HG02763 (cell line): ENCODE measurements around the gene TRAF3.

ENCODE experiments used
- ATAC-seq: cut with Tn5 transposase; IDR thresholded peaks from one replicate; pipeline ENCODE4 v1.9.1; 2021; ENCODE audit warnings: mild to moderate bottlenecking, moderate library complexity; ENCODE audit not compliant: unreplicated experiment

TRAF3 gene

GRCh38 chr14:102776761-102777710 lies at the start of gene TRAF3:
TRAF3 (plus strand) TSS chr14:102777449; CDS start chr14:102870202, 92,753 bp downstream.
- peak; percentile 51 for ATAC-seq

GRCh38 chr14:102728501-102728900 lies 48.7 kb upstream of the TRAF3 start:
- ATAC-seq: no peak

GRCh38 chr14:102729268-102729667 lies 48.0 kb upstream of the TRAF3 start:
- no peak for ATAC-seq

- ATAC-seq: no peak
These were observed 47.4 kb upstream of the TRAF3 start for GRCh38 chr14:102729825-102730224.

- ATAC-seq: no peak
These were observed 46.0 kb upstream of the TRAF3 start for GRCh38 chr14:102731101-102731870.

- no peak for ATAC-seq
These were observed 45.1 kb upstream of the TRAF3 start for GRCh38 chr14:102731871-102732800.

GRCh38 chr14:102732924-102733323 lies 44.3 kb upstream of the TRAF3 start:
- ATAC-seq: no peak

- no peak for ATAC-seq
These were observed 43.9 kb upstream of the TRAF3 start for GRCh38 chr14:102733326-102733725.

GRCh38 chr14:102734436-102734835 lies 42.8 kb upstream of the TRAF3 start:
- ATAC-seq: no peak

- no peak for ATAC-seq
These were observed 40.3 kb upstream of the TRAF3 start for GRCh38 chr14:102736956-102737355.

- ATAC-seq: no peak
These were observed 39.6 kb upstream of the TRAF3 start for GRCh38 chr14:102737402-102738372.

GRCh38 chr14:102738373-102739189 lies 38.7 kb upstream of the TRAF3 start:
- no peak for ATAC-seq

- ATAC-seq: no peak
These were observed 38.1 kb upstream of the TRAF3 start for GRCh38 chr14:102739190-102739469.

- no peak for ATAC-seq
These were observed 30.4 kb upstream of the TRAF3 start for GRCh38 chr14:102746634-102747438.

- no peak for ATAC-seq
These were observed 28.4 kb upstream of the TRAF3 start for GRCh38 chr14:102748806-102749205.

GRCh38 chr14:102749393-102750305 lies 27.6 kb upstream of the TRAF3 start:
- ATAC-seq: no peak

GRCh38 chr14:102750376-102750775 lies 26.9 kb upstream of the TRAF3 start:
- no peak for ATAC-seq
